GM18907 (cell line): ENCODE measurements around the gene FAM236B.
"Not testable (repeated sequence)": the region's sequence is repeated elsewhere in the genome, so short reads cannot be mapped to it uniquely, and the experiment has no call there.

ENCODE experiments used
- ATAC-seq: cut with Tn5 transposase; IDR thresholded peaks from one replicate; pipeline ENCODE4 v1.9.1; 2021; ENCODE audit warnings: mild to moderate bottlenecking, moderate library complexity; ENCODE audit not compliant: unreplicated experiment

Gene FAM236B

GRCh38 chrX:72782560-72782959, at the start of gene FAM236B:
Gene FAM236B (minus strand): TSS chrX:72782660. CDS start chrX:72782560, 100 bp downstream.
- not testable (repeated sequence) for ATAC-seq

GRCh38 chrX:72830701-72831100, 48.2 kb upstream of the FAM236B start:
- ATAC-seq, result not testable (repeated sequence)

- ATAC-seq, result not testable (repeated sequence)
Observed at GRCh38 chrX:72808110-72808509, 25.6 kb upstream of the FAM236B start, which contains the start of gene FAM236D. Gene FAM236D (minus strand): TSS chrX:72808210. CDS start chrX:72808110, 100 bp downstream.

- not testable (repeated sequence) for ATAC-seq
Observed at GRCh38 chrX:72790390-72790789, 7.9 kb upstream of the FAM236B start.

- ATAC-seq, result not testable (repeated sequence)
Observed at GRCh38 chrX:72788142-72788541, 5.7 kb upstream of the FAM236B start.

- not testable (repeated sequence) for ATAC-seq
Observed at GRCh38 chrX:72783964-72784363, 1.5 kb upstream of the FAM236B start.

- not testable (repeated sequence) for ATAC-seq
Observed at GRCh38 chrX:72783365-72783936, 991 bp upstream of the FAM236B start.

GRCh38 chrX:72778146-72778545, 4.3 kb downstream of the FAM236B start:
- ATAC-seq, result not testable (repeated sequence)

GRCh38 chrX:72777467-72777790, 5.0 kb downstream of the FAM236B start:
- ATAC-seq, result peak; percentile 75

GRCh38 chrX:72776653-72777466, 5.6 kb downstream of the FAM236B start, which contains the start of gene DMRTC1B:
Gene DMRTC1B (plus strand): TSS chrX:72776890. CDS start chrX:72845136, 68,246 bp downstream.
- peak; percentile 83 for ATAC-seq

GRCh38 chrX:72760454-72760853, 22.0 kb downstream of the FAM236B start:
- not testable (repeated sequence) for ATAC-seq

GRCh38 chrX:72748545-72748944, 33.9 kb downstream of the FAM236B start:
- not testable (repeated sequence) for ATAC-seq

- ATAC-seq, result not testable (repeated sequence)
Observed at GRCh38 chrX:72745546-72745945, 36.9 kb downstream of the FAM236B start.

- no peak for ATAC-seq
Observed at GRCh38 chrX:72735561-72735960, 46.9 kb downstream of the FAM236B start.

GRCh38 chrX:72733636-72734035, 48.8 kb downstream of the FAM236B start:
- not testable (repeated sequence) for ATAC-seq
